NCI-H1436 treated with DMSO at 0.1 percent for 48 hours (cell line): Measurements from ENCODE around the gene SLC38A9.
"Not testable (repeated sequence)": the region's sequence is repeated elsewhere in the genome, so short reads cannot be mapped to it uniquely, and the experiment has no call there.

Experiments used
- DNase-seq: peaks from one replicate; lab custom pipeline; 2025; lab: John Stamatoyannopoulos, UW

The SLC38A9 gene

GRCh38 chr5:55610542-55610941, 101.6 kb downstream of the SLC38A9 start:
- no peak for DNase-seq

- no peak for DNase-seq
Observed at GRCh38 chr5:55609413-55609812, 102.7 kb downstream of the SLC38A9 start.

GRCh38 chr5:55608595-55609349, 103.4 kb downstream of the SLC38A9 start:
- no peak for DNase-seq

- not testable (repeated sequence) for DNase-seq
Observed at GRCh38 chr5:55607309-55607708, 104.8 kb downstream of the SLC38A9 start.

GRCh38 chr5:55604611-55605067, 107.5 kb downstream of the SLC38A9 start:
- no peak for DNase-seq

GRCh38 chr5:55603922-55604321, 108.2 kb downstream of the SLC38A9 start:
- DNase-seq = no peak

GRCh38 chr5:55601628-55602027, 110.5 kb downstream of the SLC38A9 start:
- DNase-seq = no peak

- DNase-seq = no peak
Observed at GRCh38 chr5:55601204-55601618, 110.9 kb downstream of the SLC38A9 start.

GRCh38 chr5:55600497-55601203, 111.5 kb downstream of the SLC38A9 start:
- DNase-seq = no peak

GRCh38 chr5:55600086-55600485, 112.0 kb downstream of the SLC38A9 start:
- no peak for DNase-seq

GRCh38 chr5:55599148-55600050, 112.7 kb downstream of the SLC38A9 start:
- no peak for DNase-seq

- DNase-seq = no peak
Observed at GRCh38 chr5:55597014-55597981, 114.8 kb downstream of the SLC38A9 start.

GRCh38 chr5:55594671-55595070, 117.5 kb downstream of the SLC38A9 start:
- no peak for DNase-seq

- DNase-seq = peak; percentile 4
Observed at GRCh38 chr5:55593115-55593472, 119.0 kb downstream of the SLC38A9 start.

GRCh38 chr5:55592388-55593114, 119.6 kb downstream of the SLC38A9 start:
- DNase-seq = no peak

- DNase-seq = no peak
Observed at GRCh38 chr5:55591686-55592085, 120.4 kb downstream of the SLC38A9 start.

GRCh38 chr5:55585206-55585610, 126.9 kb downstream of the SLC38A9 start:
- no peak for DNase-seq

- DNase-seq = no peak
Observed at GRCh38 chr5:55584398-55585205, 127.5 kb downstream of the SLC38A9 start.

- no peak for DNase-seq
Observed at GRCh38 chr5:55583578-55583977, 128.5 kb downstream of the SLC38A9 start.

- DNase-seq = no peak
Observed at GRCh38 chr5:55582256-55582655, 129.9 kb downstream of the SLC38A9 start.
